ENCODE measurements around the gene VRK2. TPM values are rescaled to one million over a fixed set of nuclear protein-coding genes. Genes with fewer than 3 reads are reported as not detected.
"Not testable (repeated sequence)": the region's sequence is repeated elsewhere in the genome, so short reads cannot be mapped to it uniquely, and the experiment has no call there.

Gene VRK2
- total and polyA plus RNA-seq, 10 donors: 7.4 to 25.4 (median 22.7) TPM

GRCh38 chr2:58180635-58181034 is 134.0 kb downstream of the VRK2 start:
- Histone ChIP-seq H3K4me1 (no peaks in the 10 kb centered on the region), H3K9me3 (peaks cover 0 to 19% (median 7%) of the 10 kb centered on the region in 8 donors), H3K4me3 (no peak overlapping the region), H3K27me3 (replicated peaks in 1 of 7) (no peaks in the 10 kb centered on the region), H3K27ac (no peak overlapping the region), H3K36me3 (peaks cover 0 to 13% (median 0%) of the 10 kb centered on the region in 6 donors)
- DNase-seq: no peak
- intact Hi-C loops (cut with DNase I; ENCODE audit: low total_unique reads): no loop called here
- no peak for TF ChIP-seq POLR2AphosphoS5 (IDR thresholded peaks at IDR 0.05)
- no peak for TF ChIP-seq POLR2A (IDR thresholded peaks at IDR 0.05)
- TF ChIP-seq, protein P1, sequence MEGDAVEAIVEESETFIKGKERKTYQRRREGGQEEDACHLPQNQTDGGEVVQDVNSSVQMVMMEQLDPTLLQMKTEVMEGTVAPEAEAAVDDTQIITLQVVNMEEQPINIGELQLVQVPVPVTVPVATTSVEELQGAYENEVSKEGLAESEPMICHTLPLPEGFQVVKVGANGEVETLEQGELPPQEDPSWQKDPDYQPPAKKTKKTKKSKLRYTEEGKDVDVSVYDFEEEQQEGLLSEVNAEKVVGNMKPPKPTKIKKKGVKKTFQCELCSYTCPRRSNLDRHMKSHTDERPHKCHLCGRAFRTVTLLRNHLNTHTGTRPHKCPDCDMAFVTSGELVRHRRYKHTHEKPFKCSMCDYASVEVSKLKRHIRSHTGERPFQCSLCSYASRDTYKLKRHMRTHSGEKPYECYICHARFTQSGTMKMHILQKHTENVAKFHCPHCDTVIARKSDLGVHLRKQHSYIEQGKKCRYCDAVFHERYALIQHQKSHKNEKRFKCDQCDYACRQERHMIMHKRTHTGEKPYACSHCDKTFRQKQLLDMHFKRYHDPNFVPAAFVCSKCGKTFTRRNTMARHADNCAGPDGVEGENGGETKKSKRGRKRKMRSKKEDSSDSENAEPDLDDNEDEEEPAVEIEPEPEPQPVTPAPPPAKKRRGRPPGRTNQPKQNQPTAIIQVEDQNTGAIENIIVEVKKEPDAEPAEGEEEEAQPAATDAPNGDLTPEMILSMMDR (IDR thresholded peaks at IDR 0.05 in 8 of 11, conservative IDR thresholded peaks at IDR 0.05 in 3 of 11): no peak
- 97 to 98% (median 98%) methylated on average over 5 of the region's 5 CpGs for WGBS, 5 donors

DNA sequence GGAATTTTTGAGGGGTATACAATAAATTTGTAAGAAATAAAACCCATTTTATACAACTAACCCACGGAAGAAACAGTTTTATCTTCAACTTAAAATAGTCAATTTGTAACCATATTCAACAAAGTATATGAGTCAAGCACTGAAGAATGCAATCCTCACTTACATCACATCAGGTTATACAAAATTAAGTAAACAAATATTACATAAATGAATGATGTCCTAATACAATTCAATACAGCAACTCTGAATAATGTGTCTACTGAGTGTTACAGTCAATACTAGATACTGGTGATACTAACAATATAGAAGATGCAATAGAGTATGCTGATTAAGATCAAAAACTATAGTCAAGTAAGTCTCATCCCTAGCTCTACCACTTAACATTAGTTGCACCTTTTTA is 135.9 kb downstream of the VRK2 start:
- Histone ChIP-seq H3K36me3 (peaks cover 0 to 25% (median 0%) of the 10 kb centered on the region in 6 donors), H3K4me1 (no peaks in the 10 kb centered on the region), H3K9me3 (peaks cover 0 to 18% (median 9%) of the 10 kb centered on the region in 8 donors), H3K4me3 (no peak overlapping the region), H3K27ac (no peak overlapping the region), H3K27me3 (replicated peaks in 1 of 7) (no peaks in the 10 kb centered on the region)
- intact Hi-C loops (cut with DNase I; ENCODE audit: low total_unique reads): no loop called here
- no peak for DNase-seq
- WGBS, 5 donors: 91 to 98% (median 95%) methylated on average over 1 of the region's 1 CpG
- TF ChIP-seq, protein P1 (IDR thresholded peaks at IDR 0.05 in 8 of 11, conservative IDR thresholded peaks at IDR 0.05 in 3 of 11): no peak
- TF ChIP-seq POLR2A (IDR thresholded peaks at IDR 0.05): no peak
- TF ChIP-seq POLR2AphosphoS5 (IDR thresholded peaks at IDR 0.05): no peak

- H3K27me3 ChIP-seq (replicated peaks in 1 of 7): no peaks in the 10 kb centered on the region
- no peak overlapping the region for H3K4me3 ChIP-seq
- WGBS, 5 donors: 82 to 98% (median 87%) methylated on average over 4 of the region's 4 CpGs
- no peak for TF ChIP-seq POLR2AphosphoS5 (IDR thresholded peaks at IDR 0.05)
- TF ChIP-seq, protein P1 (IDR thresholded peaks at IDR 0.05 in 8 of 11, conservative IDR thresholded peaks at IDR 0.05 in 3 of 11): no peak
- no peak for TF ChIP-seq POLR2A (IDR thresholded peaks at IDR 0.05)
- H3K36me3 ChIP-seq: peaks cover 0 to 28% (median 4%) of the 10 kb centered on the region in 6 donors
- H3K27ac ChIP-seq: no peak overlapping the region
- no peak for DNase-seq
- H3K9me3 ChIP-seq: peaks cover 0 to 10% (median 0%) of the 10 kb centered on the region in 8 donors
- no peaks in the 10 kb centered on the region for H3K4me1 ChIP-seq
- intact Hi-C loops (cut with DNase I; ENCODE audit: low total_unique reads): no loop called here
Measured at GRCh38 chr2:58186501-58186900, 139.9 kb downstream of the VRK2 start.

DNA sequence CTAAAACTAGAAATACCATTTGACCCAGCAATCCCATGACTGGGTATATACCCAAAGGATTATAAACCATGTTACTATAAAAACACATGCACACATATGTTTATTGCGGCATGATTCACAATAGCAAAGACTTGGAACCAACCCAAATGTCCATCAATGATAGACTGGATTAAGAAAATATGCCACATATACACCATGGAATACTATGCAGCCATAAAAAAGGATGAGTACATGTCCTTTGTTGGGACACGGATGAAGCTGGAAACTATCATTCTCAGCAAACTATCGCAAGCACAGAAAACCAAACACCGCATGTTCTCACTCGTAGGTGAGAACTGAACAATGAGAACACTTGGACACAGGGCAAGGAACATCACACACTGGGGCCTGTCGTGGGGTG is 140.4 kb downstream of the VRK2 start:
- H3K9me3 ChIP-seq; H3K27ac ChIP-seq; H3K4me3 ChIP-seq; intact Hi-C loops (cut with DNase I; ENCODE audit: low total_unique reads); H3K27me3 ChIP-seq (replicated peaks in 1 of 7); DNase-seq; H3K4me1 ChIP-seq: not testable (repeated sequence)
- H3K36me3 ChIP-seq: peaks cover 0 to 28% (median 4%) of the 10 kb centered on the region in 6 donors
- WGBS, 5 donors: 89 to 98% (median 97%) methylated on average over 6 of the region's 6 CpGs

DNA sequence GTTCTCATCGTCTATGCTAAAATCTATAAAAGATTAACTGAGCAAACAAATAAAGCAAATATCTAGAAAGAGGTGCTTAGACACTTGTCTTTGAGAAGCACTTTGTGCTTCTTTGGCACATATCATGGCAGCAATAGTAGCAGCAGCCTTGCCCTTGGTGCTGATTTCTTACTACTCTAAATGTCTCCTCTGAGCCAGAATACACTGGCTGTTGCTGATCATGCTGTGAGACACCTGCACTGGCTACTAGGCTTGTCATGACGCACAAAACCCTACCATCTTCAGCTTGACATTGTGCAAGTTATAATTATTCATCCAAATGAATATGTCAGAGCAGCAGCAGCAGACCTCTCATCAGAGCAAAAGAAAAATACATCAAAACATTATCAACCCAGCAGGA is 147.9 kb downstream of the VRK2 start:
- no peak for DNase-seq
- WGBS, 5 donors: 89 to 98% (median 95%) methylated on average over 2 of the region's 2 CpGs
- no peaks in the 10 kb centered on the region for H3K9me3 ChIP-seq
- H3K4me3 ChIP-seq: no peak overlapping the region
- H3K36me3 ChIP-seq: peaks cover 0 to 29% (median 0%) of the 10 kb centered on the region in 6 donors
- no peak overlapping the region for H3K27ac ChIP-seq
- H3K4me1 ChIP-seq: no peaks in the 10 kb centered on the region
- TF ChIP-seq, protein P1 (IDR thresholded peaks at IDR 0.05 in 8 of 11, conservative IDR thresholded peaks at IDR 0.05 in 3 of 11): no peak
- TF ChIP-seq POLR2A (IDR thresholded peaks at IDR 0.05) (no peak), POLR2AphosphoS5 (IDR thresholded peaks at IDR 0.05) (no peak)
- intact Hi-C loops (cut with DNase I; ENCODE audit: low total_unique reads): no loop called here
- no peaks in the 10 kb centered on the region for H3K27me3 ChIP-seq (replicated peaks in 1 of 7)

Data from spleen (tissue), 11 donors.